Loucy (cell line): ENCODE measurements around the gene SUCLG2.

Source experiments
- H2AFZ ChIP-seq: fragments of 200-600 bp; sonication (generic); 2 replicates; pipeline ENCODE4 v1.6.0; 2016; ENCODE audit warnings: antibody characterized with exemption, mild to moderate bottlenecking, low read length, moderate library complexity
- H3F3A ChIP-seq: fragments of 200-600 bp; 2 replicates; pipeline ENCODE4 v1.6.0; 2016; ENCODE audit warnings: antibody characterized with exemption, low read depth, mild to moderate bottlenecking
- H3K27me3 ChIP-seq: fragments of 200-600 bp; sonication (generic); 2 replicates; pipeline ENCODE4 v1.6.1; 2014; ENCODE audit warnings: low read length, mild to moderate bottlenecking; ENCODE audit not compliant: insufficient read depth, poor library complexity, severe bottlenecking
- H3K36me3 ChIP-seq: fragments of 200-600 bp; sonication (generic); 2 replicates; pipeline ENCODE4 v1.6.1; 2016; ENCODE audit warnings: low read length; ENCODE audit not compliant: insufficient read depth
- H3K4me1 ChIP-seq: fragments of 200-600 bp; sonication (generic); 2 replicates; pipeline ENCODE4 v1.5.1; 2014; ENCODE audit warnings: low read length, mild to moderate bottlenecking; ENCODE audit not compliant: insufficient read depth, poor library complexity, severe bottlenecking
- H3K4me2 ChIP-seq: fragments of 200-600 bp; sonication (generic); 2 replicates; pipeline ENCODE4 v1.6.0; 2014; ENCODE audit warnings: antibody characterized with exemption, low read length, low read depth, mild to moderate bottlenecking; ENCODE audit not compliant: poor library complexity, severe bottlenecking
- H3K4me3 ChIP-seq: fragments of 200-600 bp; sonication (generic); 2 replicates; pipeline ENCODE4 v1.5.1; 2014; ENCODE audit warnings: low read length, mild to moderate bottlenecking, mixed read lengths; ENCODE audit not compliant: poor library complexity, severe bottlenecking
- H3K79me2 ChIP-seq: fragments of 200-600 bp; sonication (generic); 2 replicates; pipeline ENCODE4 v1.6.1; 2014; ENCODE audit warnings: low read length; ENCODE audit not compliant: insufficient read depth
- H3K9ac ChIP-seq: fragments of 200-600 bp; sonication (generic); 2 replicates; pipeline ENCODE4 v1.6.0; 2014; ENCODE audit warnings: mild to moderate bottlenecking, low read depth, low read length, moderate library complexity; ENCODE audit not compliant: poor library complexity, severe bottlenecking
- H3K9me2 ChIP-seq: fragments of 200-600 bp; sonication (generic); replicated peaks from 2 replicates; pipeline ENCODE4 v1.6.1; 2016; ENCODE audit warnings: low read depth, low read length, mixed read lengths
- H3K9me3 ChIP-seq: fragments of 200-600 bp; sonication (generic); 2 replicates; pipeline ENCODE4 v1.6.1; 2014; ENCODE audit warnings: mild to moderate bottlenecking, antibody characterized with exemption, low read length, low read depth; ENCODE audit not compliant: insufficient read depth
- H4K20me1 ChIP-seq: fragments of 200-600 bp; sonication (generic); 2 replicates; pipeline ENCODE4 v1.6.0; 2014; ENCODE audit warnings: antibody characterized with exemption, low read length, mild to moderate bottlenecking; ENCODE audit not compliant: insufficient read depth, poor library complexity, severe bottlenecking
- EZH2phosphoT487 ChIP-seq: fragments of 200-600 bp; IDR thresholded peaks from 2 replicates; pipeline ENCODE4 v1.6.1; 2018; ENCODE audit warnings: antibody characterized with exemption, mild to moderate bottlenecking, moderate library complexity, borderline replicate concordance
- TF ChIP-seq, protein P1 (sequence below): fragments of 200-600 bp; sonication (generic); conservative IDR thresholded peaks from 2 replicates; pipeline ENCODE4 v1.5.1; 2014; ENCODE audit warnings: mild to moderate bottlenecking, antibody characterized with exemption, low read length

SUCLG2 gene

GRCh38 chr3:67648229-67648628 is 6.2 kb downstream of the SUCLG2 start:
- Histone ChIP-seq H3K4me2 (no peak overlapping the region), H3K79me2 (no peaks in the 10 kb centered on the region), H3K9me2 (no peaks in the 10 kb centered on the region), H3F3A (no peaks in the 10 kb centered on the region), H2AFZ (no peak overlapping the region), H3K36me3 (no peaks in the 10 kb centered on the region), H3K4me1 (peaks cover 17% of the 10 kb centered on the region), H3K9ac (no peak overlapping the region), H4K20me1 (no peaks in the 10 kb centered on the region), H3K9me3 (no peaks in the 10 kb centered on the region), H3K27me3 (no peaks in the 10 kb centered on the region), H3K4me3 (no peak overlapping the region)
- TF ChIP-seq, protein P1, sequence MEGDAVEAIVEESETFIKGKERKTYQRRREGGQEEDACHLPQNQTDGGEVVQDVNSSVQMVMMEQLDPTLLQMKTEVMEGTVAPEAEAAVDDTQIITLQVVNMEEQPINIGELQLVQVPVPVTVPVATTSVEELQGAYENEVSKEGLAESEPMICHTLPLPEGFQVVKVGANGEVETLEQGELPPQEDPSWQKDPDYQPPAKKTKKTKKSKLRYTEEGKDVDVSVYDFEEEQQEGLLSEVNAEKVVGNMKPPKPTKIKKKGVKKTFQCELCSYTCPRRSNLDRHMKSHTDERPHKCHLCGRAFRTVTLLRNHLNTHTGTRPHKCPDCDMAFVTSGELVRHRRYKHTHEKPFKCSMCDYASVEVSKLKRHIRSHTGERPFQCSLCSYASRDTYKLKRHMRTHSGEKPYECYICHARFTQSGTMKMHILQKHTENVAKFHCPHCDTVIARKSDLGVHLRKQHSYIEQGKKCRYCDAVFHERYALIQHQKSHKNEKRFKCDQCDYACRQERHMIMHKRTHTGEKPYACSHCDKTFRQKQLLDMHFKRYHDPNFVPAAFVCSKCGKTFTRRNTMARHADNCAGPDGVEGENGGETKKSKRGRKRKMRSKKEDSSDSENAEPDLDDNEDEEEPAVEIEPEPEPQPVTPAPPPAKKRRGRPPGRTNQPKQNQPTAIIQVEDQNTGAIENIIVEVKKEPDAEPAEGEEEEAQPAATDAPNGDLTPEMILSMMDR, result no peak
- TF ChIP-seq EZH2phosphoT487, result no peak

DNA sequence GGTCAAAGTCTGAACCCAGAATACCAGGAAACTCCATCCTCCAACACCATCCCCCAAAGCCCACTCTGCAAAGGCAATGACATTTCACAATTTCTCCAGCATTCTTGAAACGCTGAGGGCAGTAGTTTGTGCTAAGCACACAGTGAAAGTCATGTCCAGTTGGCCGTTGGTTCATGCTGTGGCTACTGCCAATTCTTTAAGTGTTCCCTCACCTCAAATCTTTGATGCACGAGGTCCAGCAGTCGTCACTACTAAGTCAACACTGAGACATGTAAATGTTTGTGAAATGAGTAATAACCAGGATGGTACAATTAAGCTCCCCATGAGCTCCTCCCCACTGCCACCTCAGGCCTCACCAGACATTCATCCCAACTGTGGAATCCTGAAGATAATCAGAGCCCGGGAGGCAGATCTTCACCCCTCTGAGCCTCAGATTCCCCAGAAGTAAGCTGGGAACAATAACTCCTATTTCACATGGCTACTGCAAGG is 7.0 kb downstream of the SUCLG2 start:
- Histone ChIP-seq H2AFZ (no peak overlapping the region), H3K79me2 (no peaks in the 10 kb centered on the region), H3K9ac (no peak overlapping the region), H3K9me2 (no peaks in the 10 kb centered on the region), H3K9me3 (no peaks in the 10 kb centered on the region), H3K4me2 (no peak overlapping the region), H3F3A (no peaks in the 10 kb centered on the region), H3K27me3 (no peaks in the 10 kb centered on the region), H3K36me3 (no peaks in the 10 kb centered on the region), H4K20me1 (no peaks in the 10 kb centered on the region), H3K4me3 (no peak overlapping the region), H3K4me1 (peaks cover 15% of the 10 kb centered on the region)
- no peak for TF ChIP-seq EZH2phosphoT487
- TF ChIP-seq, protein P1, result no peak

DNA sequence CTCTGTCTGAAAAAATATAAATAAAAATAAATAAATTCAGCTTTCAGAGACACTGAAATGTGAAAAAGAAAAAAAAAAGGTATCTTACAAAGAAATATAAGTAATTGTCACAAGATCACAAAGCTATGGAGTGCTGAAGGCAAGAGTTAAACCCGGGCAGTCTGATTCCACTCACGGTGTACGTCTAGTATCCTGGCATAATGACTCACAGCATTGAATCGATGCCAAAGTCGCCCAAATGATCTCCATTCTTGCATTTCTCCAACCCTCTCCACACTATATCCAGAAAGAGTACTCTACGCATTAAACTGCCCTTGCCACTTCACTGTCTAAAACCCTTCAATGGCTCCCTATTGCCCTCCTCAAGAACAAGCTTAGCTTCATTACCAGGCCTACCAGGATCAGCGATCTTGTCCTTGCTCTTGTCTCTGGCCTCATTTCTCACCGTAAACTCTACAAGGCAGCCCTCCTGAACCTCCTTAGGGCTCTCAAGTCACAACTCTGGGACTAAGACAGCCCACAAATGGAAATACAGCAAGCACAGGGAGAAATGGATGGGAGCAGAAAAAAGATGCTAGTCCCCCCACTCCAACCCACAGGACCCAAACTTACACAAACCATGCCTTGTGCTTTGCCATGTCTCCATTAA is 7.7 kb downstream of the SUCLG2 start:
- peaks cover 8% of the 10 kb centered on the region for H3K4me1 ChIP-seq
- no peaks in the 10 kb centered on the region for H3F3A ChIP-seq
- H3K36me3 ChIP-seq, result no peaks in the 10 kb centered on the region
- no peaks in the 10 kb centered on the region for H3K9me3 ChIP-seq
- H3K79me2 ChIP-seq, result no peaks in the 10 kb centered on the region
- H3K27me3 ChIP-seq, result no peaks in the 10 kb centered on the region
- H4K20me1 ChIP-seq, result no peaks in the 10 kb centered on the region
- no peak overlapping the region for H2AFZ ChIP-seq
- no peak overlapping the region for H3K4me3 ChIP-seq
- no peak overlapping the region for H3K9ac ChIP-seq
- no peak for TF ChIP-seq EZH2phosphoT487
- TF ChIP-seq, protein P1, result no peak
- no peak overlapping the region for H3K4me2 ChIP-seq
- no peaks in the 10 kb centered on the region for H3K9me2 ChIP-seq
